GM10266 (cell line): ENCODE data around the gene GLS.

Experiments
- DNase-seq: peaks from one replicate; pipeline ENCODE4 v3.0.0; 2012; ENCODE audit errors: extremely low spot score
- CTCF ChIP-seq: IDR thresholded peaks from 2 replicates; pipeline ENCODE4 v1.5.1; 2012; ENCODE audit warnings: mild to moderate bottlenecking, low read depth; ENCODE audit not compliant: control insufficient read depth, insufficient read depth; ENCODE audit errors: missing control alignments

GLS gene

GRCh38 chr2:190916829-190917228, 36.2 kb downstream of the GLS start:
- TF ChIP-seq CTCF, result no peak
- DNase-seq, result no peak

- no peak for DNase-seq
- TF ChIP-seq CTCF, result no peak
Measured at GRCh38 chr2:190920085-190920484, 39.5 kb downstream of the GLS start.

- TF ChIP-seq CTCF, result no peak
- DNase-seq, result no peak
Measured at GRCh38 chr2:190922376-190922775, 41.8 kb downstream of the GLS start.

GRCh38 chr2:190927301-190927700, 46.7 kb downstream of the GLS start:
- no peak for TF ChIP-seq CTCF
- DNase-seq, result no peak

- no peak for TF ChIP-seq CTCF
- no peak for DNase-seq
Measured at GRCh38 chr2:190929919-190930318, 49.3 kb downstream of the GLS start.

- no peak for TF ChIP-seq CTCF
- no peak for DNase-seq
Measured at GRCh38 chr2:190930411-190930810, 49.8 kb downstream of the GLS start.

- TF ChIP-seq CTCF, result no peak
- no peak for DNase-seq
Measured at GRCh38 chr2:190932514-190932913, 51.9 kb downstream of the GLS start.
